T-helper 1 cell (primary cell): ENCODE measurements around the gene VSX1.

Experiments used
- DNase-seq, 5 donors: peaks; one replicate each; pipeline ENCODE4 v3.0.0-alpha.2; 2012 to 2020

VSX1 gene

GRCh38 chr20:25065625-25066338 lies 16.2 kb downstream of the VSX1 start:
- peak in 4 of 5 donors; percentile 45 to 61 (median 52) for DNase-seq

- DNase-seq: no peak
These were observed 16.8 kb downstream of the VSX1 start for GRCh38 chr20:25065072-25065624.

- no peak for DNase-seq
These were observed 17.3 kb downstream of the VSX1 start for GRCh38 chr20:25064561-25065071.

- DNase-seq: no peak
These were observed 18.0 kb downstream of the VSX1 start for GRCh38 chr20:25063981-25064380.

GRCh38 chr20:25063546-25063945 lies 18.4 kb downstream of the VSX1 start:
- no peak for DNase-seq

- no peak for DNase-seq
These were observed 19.1 kb downstream of the VSX1 start for GRCh38 chr20:25062841-25063240.

DNA sequence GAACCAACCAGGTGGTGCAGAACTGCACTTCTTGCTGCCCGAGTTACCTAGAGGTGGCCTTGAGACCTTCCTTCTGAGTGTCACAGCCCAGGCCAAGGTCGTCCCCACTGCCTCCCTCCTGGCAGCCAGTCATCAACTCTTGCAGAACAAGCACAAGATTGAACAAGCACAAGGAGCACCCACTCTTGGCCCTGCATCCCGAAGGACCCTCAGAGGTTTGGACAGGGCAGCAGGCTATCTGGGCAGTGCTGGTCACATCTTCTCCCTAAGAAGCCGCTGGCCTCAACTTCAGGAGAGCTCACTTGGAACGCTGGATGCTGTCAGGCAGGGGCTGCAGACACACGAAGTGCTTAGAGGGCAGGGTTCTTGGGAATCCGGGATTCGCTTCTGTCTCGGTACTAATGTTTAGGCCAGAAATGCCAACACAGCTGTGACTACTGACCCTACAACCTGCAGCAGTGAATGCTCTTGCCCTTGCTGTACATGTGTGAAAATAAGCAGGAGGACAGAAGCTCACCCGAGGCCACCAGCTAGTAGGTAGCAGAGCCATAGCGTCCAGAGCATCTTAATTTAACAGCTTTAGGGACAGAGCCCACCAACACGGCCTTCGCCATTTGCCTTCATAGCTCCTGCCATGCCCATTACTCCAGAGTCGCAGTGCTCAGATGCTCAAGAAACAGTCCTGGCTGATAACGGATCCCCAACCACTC lies 20.0 kb downstream of the VSX1 start:
- no peak for DNase-seq

- DNase-seq: no peak
These were observed 20.7 kb downstream of the VSX1 start for GRCh38 chr20:25061103-25061799.

DNA sequence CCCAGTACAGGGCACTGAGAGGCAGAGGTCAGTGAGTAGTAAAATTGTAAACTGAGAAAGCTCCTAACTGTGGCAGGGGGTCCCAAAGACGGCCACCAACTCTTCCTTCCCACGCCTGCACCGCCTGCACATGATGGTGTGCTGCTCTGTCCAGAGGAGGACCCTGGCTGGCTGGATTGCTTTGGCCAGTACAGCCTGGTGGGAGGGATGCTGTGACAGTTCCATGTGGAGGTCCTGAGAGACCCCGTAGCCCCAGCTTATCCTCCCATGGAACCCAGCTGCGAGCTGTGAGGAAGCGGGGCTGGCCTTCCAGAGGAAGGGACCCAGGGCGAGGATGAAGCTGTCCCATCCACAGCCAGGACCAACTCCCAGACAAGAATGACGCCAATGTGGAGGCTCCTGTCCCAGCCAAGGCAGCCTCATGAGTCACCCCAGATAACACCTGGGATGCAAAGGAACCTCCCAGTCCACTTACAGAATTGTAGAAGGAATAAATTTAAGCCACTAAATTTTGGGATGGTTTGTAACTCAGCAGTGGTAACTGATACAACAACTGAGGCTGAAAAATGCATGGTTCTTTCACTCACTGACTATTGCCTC lies 22.0 kb downstream of the VSX1 start:
- DNase-seq: no peak

- DNase-seq: no peak
These were observed 22.8 kb downstream of the VSX1 start for GRCh38 chr20:25058847-25059810.

- peak; percentile 57 to 87 (median 65) for DNase-seq
These were observed 23.7 kb downstream of the VSX1 start, which contains the start of gene ACSS1 for GRCh38 chr20:25058051-25058846. TSS of gene ACSS1 (minus strand) at chr20:25058139. CDS start at chr20:25058102, 37 bp downstream.

DNA sequence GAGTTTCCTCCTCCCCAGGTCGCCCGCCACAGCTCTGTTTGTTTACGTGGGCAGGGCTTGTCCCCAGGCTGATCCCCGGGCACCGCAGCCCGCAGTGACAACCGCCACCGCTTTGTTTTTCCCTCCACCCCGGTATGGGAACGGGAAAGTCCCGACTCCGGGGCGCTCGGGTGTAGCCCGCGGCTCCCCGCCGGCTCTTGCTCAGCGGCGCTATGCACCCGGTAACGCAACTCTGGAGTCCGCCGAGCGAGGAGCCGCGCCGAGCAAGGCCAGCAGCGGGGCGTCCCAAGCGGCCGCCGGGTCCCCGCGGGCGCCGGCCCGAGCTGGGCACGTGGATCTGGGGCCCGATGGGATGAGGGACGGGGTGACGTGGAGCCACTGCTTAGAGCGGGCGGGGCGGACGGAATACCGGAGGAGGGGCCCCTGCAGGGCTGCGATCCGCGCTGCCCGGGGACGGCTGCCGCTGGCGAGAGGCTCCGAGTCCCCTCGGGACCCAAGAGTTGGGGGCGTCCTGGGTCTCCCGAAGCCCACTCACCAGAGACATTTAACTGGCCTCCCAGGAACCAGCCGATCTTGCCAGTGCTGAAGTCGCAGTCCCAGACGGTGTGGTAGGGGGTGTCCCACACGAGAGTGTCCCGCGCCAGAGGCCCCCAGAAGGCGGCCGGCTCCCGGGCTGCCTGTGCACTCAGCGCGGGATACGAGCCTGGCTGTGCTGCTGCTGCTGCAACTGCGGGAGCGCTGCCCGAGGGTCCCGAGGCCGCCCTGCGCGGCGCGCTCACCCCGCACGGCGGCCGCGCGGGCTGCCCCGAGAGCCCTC lies 24.5 kb downstream of the VSX1 start:
- DNase-seq: peak; percentile 70 to 80 (median 78)

- DNase-seq: no peak
These were observed 25.2 kb downstream of the VSX1 start for GRCh38 chr20:25056690-25057233.

DNA sequence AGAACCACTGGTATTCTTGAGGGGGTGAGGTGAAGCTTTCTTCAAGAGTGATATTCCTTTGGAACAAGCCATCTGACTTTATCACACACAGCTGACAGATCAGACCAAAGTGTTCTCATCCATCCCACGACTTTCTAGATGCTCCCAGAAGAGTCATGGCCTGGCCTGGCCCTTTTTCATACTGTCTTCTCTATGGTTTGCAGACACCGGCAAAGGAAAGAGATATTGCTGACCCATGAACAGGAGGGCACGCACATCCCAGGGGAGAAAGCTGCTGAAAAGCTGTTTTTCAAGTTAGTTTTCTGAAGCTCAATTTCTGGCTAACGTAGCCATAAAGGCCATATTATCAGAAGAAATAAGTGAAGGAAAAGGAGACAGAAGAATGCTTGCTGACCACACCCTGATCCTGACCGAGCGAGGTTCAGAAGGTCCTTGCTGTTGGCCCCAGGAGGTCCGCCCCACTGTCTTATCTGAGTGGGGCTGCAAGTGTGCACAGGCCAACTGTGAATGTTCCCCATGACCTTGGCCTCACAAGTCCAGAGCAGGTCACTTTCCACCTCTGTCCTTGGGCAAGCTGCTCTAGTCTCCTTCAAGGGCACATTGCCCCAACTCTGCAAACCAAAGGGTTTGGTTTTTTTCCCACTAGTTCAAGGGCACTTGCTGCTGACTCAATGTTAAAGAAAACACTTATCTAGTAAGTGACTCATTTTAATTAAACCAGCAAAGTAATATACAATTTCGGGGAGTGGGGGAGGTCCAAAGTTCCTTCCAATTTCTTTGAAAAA lies 26.0 kb downstream of the VSX1 start:
- no peak for DNase-seq

DNA sequence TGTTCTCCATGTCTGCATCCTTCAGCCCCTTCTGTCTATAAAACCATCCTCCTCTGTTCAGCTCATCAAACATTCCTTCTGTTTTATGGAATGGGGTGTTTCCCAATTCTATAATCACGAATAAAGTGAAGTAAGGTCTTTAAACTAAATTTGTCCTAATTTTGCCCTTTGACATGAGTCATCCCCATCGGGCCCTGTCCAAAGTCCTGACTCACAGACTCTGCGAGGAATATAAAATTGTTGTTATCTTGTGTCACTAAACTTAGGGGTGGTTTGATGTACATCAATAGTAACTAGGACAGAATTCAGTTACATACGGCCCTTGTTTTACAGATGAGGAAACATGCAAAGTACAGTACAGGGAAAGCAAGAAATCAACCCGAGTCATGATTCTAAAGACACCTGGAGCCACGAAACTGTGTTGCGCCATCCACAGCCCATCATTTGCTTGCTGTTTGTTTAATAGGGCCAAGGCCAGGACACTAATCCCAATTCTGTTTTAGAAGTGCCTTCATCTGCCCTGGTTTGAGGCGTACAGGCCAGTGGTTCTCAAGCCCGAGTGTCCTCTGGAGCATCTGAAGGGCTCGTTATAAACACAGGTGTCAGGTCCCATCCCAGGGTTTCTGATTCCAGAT lies 26.8 kb downstream of the VSX1 start:
- no peak for DNase-seq

- DNase-seq: no peak
These were observed 27.7 kb downstream of the VSX1 start for GRCh38 chr20:25054096-25054820.
